Activated CD4-positive, alpha-beta memory T cell treated with anti-CD3 and anti-CD28 coated beads for 36 hours (primary cell): ENCODE data around the gene MAP6. TPM values are rescaled to one million over a fixed set of nuclear protein-coding genes. Genes with fewer than 3 reads are reported as not detected.

ENCODE experiments used
- CTCF ChIA-PET: fragments of 350-600 bp; sonication (Branson Sonifier 250); formaldehyde crosslinking; loops from one replicate; lab custom pipeline; 2021; ENCODE audit warnings: antibody characterized with exemption, inconsistent platforms; lab: Charles Lee
- POLR2A ChIA-PET: fragments of 350-600 bp; sonication (Branson Sonifier 250); formaldehyde crosslinking; loops from one replicate; lab custom pipeline; 2021; ENCODE audit warnings: antibody characterized with exemption; lab: Charles Lee
- DNase-seq: peaks from one replicate; pipeline ENCODE4 v3.0.0-alpha.2; 2020
- H3K27ac Mint-ChIP-seq: one replicate; pipeline ENCODE4 v1.8.0; 2021; ENCODE audit warnings: mixed read lengths
- H3K27me3 Mint-ChIP-seq: one replicate; pipeline ENCODE4 v1.8.0; 2021; ENCODE audit warnings: mixed read lengths
- H3K36me3 Mint-ChIP-seq: one replicate; pipeline ENCODE4 v1.8.0; 2021; ENCODE audit warnings: mixed read lengths
- H3K4me1 Mint-ChIP-seq: one replicate; pipeline ENCODE4 v1.8.0; 2021; ENCODE audit warnings: low read depth, mixed read lengths
- H3K4me3 Mint-ChIP-seq: one replicate; pipeline ENCODE4 v1.8.0; 2021; ENCODE audit warnings: mild to moderate bottlenecking, mixed read lengths
- H3K9me3 Mint-ChIP-seq: one replicate; pipeline ENCODE4 v1.8.0; 2021; ENCODE audit warnings: mixed read lengths
- intact Hi-C: fragments of 100-400 bp; cut with micrococcal nuclease; formaldehyde crosslinking; loops from one replicate; pipeline ENCODE4 v1.15.1; 2023
- total RNA-seq, 2 experiments: library from RNA; stranded (reverse); gene quantifications; one replicate each; pipeline ENCODE4 v1.2.3, GENCODE V29; 2021

Gene MAP6
- under 1 TPM in 1 of 2 experiments, not detected in 1; 0.05 TPM for total RNA-seq

GRCh38 chr11:75668451-75669297, at the start of gene MAP6:
MAP6 (minus strand) TSS chr11:75669038; CDS start chr11:75668369, 669 bp downstream.
- H3K4me1 Mint-ChIP-seq, result peaks cover 19% of the 10 kb centered on the region
- H3K27ac Mint-ChIP-seq, result no peak within 1 kb of the TSS
- peaks cover 64% of the 10 kb centered on the region for H3K27me3 Mint-ChIP-seq
- H3K9me3 Mint-ChIP-seq, result no peaks in the 10 kb centered on the region
- CTCF ChIA-PET, result no interaction called here
- peak within 1 kb of the TSS; percentile 76 for H3K4me3 Mint-ChIP-seq
- H3K36me3 Mint-ChIP-seq, result no peaks in the 10 kb centered on the region
- POLR2A ChIA-PET, result no interaction called here
- intact Hi-C loops, result loop anchor here (2.0 kb wide), 1 partner anchor 14 kb away; no protein-coding TSS in a partner anchor
- DNase-seq, result peak; percentile 46

GRCh38 chr11:75717608-75718418, 49.0 kb upstream of the MAP6 start, which contains the start of gene MOGAT2:
MOGAT2 (plus strand) TSS chr11:75717838; CDS start chr11:75717889, 51 bp downstream.
- Mint-ChIP-seq H3K36me3 (no peaks in the 10 kb centered on the region), H3K27me3 (no peaks in the 10 kb centered on the region), H3K4me3 (no peak within 1 kb of the TSS), H3K9me3 (no peaks in the 10 kb centered on the region), H3K27ac (no peak within 1 kb of the TSS), H3K4me1 (no peaks in the 10 kb centered on the region)
- ChIA-PET POLR2A (no interaction called here), CTCF (no interaction called here)
- intact Hi-C loops, result no loop called here
- no peak for DNase-seq

- no peak for DNase-seq
- H3K4me1 Mint-ChIP-seq, result no peaks in the 10 kb centered on the region
- intact Hi-C loops, result no loop called here
- H3K4me3 Mint-ChIP-seq, result no peak overlapping the region
- no peaks in the 10 kb centered on the region for H3K9me3 Mint-ChIP-seq
- H3K27me3 Mint-ChIP-seq, result no peaks in the 10 kb centered on the region
- no peak overlapping the region for H3K27ac Mint-ChIP-seq
- ChIA-PET POLR2A (no interaction called here), CTCF (no interaction called here)
- no peaks in the 10 kb centered on the region for H3K36me3 Mint-ChIP-seq
These were observed 47.8 kb upstream of the MAP6 start for GRCh38 chr11:75716659-75717058.

- Mint-ChIP-seq H3K4me3 (no peak overlapping the region), H3K27me3 (no peaks in the 10 kb centered on the region), H3K4me1 (no peaks in the 10 kb centered on the region), H3K27ac (no peak overlapping the region), H3K36me3 (no peaks in the 10 kb centered on the region), H3K9me3 (no peaks in the 10 kb centered on the region)
- CTCF ChIA-PET, result interaction anchor here (0.9 kb wide), 1 partner anchor 152 kb away, joined by 3 read pairs; no protein-coding TSS in a partner anchor
- POLR2A ChIA-PET, result no interaction called here
- intact Hi-C loops, result no loop called here
- DNase-seq, result no peak
These were observed 46.9 kb upstream of the MAP6 start for GRCh38 chr11:75715688-75716087.

- Mint-ChIP-seq H3K27ac (no peak overlapping the region), H3K27me3 (no peaks in the 10 kb centered on the region), H3K4me3 (no peak overlapping the region), H3K36me3 (no peaks in the 10 kb centered on the region), H3K9me3 (no peaks in the 10 kb centered on the region), H3K4me1 (no peaks in the 10 kb centered on the region)
- intact Hi-C loops, result no loop called here
- DNase-seq, result no peak
- CTCF ChIA-PET, result interaction anchor here (1.6 to 1.7 kb wide), 2 partner anchors 8 to 9 kb away, joined by 8 to 12 read pairs; no protein-coding TSS in a partner anchor
- POLR2A ChIA-PET, result no interaction called here
These were observed 45.4 kb upstream of the MAP6 start for GRCh38 chr11:75714211-75714610.

GRCh38 chr11:75706260-75706729, 37.5 kb upstream of the MAP6 start:
- Mint-ChIP-seq H3K9me3 (no peaks in the 10 kb centered on the region), H3K36me3 (no peaks in the 10 kb centered on the region), H3K4me1 (no peaks in the 10 kb centered on the region), H3K4me3 (no peak overlapping the region), H3K27ac (no peak overlapping the region), H3K27me3 (peaks cover 3% of the 10 kb centered on the region)
- ChIA-PET CTCF (interaction anchor here (0.5 to 3.1 kb wide), 49 partner anchors 8 to 553 kb away, joined by 3 to 25 read pairs (median 4); partner anchors contain the start of gene SERPINH1), POLR2A (no interaction called here)
- intact Hi-C loops, result no loop called here
- DNase-seq, result peak; percentile 76

GRCh38 chr11:75705541-75705940, 36.7 kb upstream of the MAP6 start:
- POLR2A ChIA-PET, result no interaction called here
- intact Hi-C loops, result no loop called here
- H3K9me3 Mint-ChIP-seq, result no peaks in the 10 kb centered on the region
- DNase-seq, result no peak
- peaks cover 3% of the 10 kb centered on the region for H3K27me3 Mint-ChIP-seq
- H3K4me3 Mint-ChIP-seq, result no peak overlapping the region
- H3K36me3 Mint-ChIP-seq, result no peaks in the 10 kb centered on the region
- H3K4me1 Mint-ChIP-seq, result no peaks in the 10 kb centered on the region
- no peak overlapping the region for H3K27ac Mint-ChIP-seq
- CTCF ChIA-PET, result interaction anchor here (0.6 to 3.1 kb wide), 47 partner anchors 8 to 554 kb away, joined by 3 to 25 read pairs (median 4); partner anchors contain the start of gene SERPINH1

- CTCF ChIA-PET, result no interaction called here
- Mint-ChIP-seq H3K27ac (no peak overlapping the region), H3K4me1 (no peaks in the 10 kb centered on the region), H3K36me3 (no peaks in the 10 kb centered on the region), H3K9me3 (no peaks in the 10 kb centered on the region), H3K27me3 (peaks cover 15% of the 10 kb centered on the region), H3K4me3 (no peak overlapping the region)
- DNase-seq, result no peak
- intact Hi-C loops, result no loop called here
- POLR2A ChIA-PET, result no interaction called here
These were observed 34.9 kb upstream of the MAP6 start for GRCh38 chr11:75703695-75704237.

- Mint-ChIP-seq H3K4me3 (no peak overlapping the region), H3K4me1 (no peaks in the 10 kb centered on the region), H3K27me3 (peaks cover 27% of the 10 kb centered on the region), H3K36me3 (no peaks in the 10 kb centered on the region), H3K27ac (no peak overlapping the region), H3K9me3 (no peaks in the 10 kb centered on the region)
- CTCF ChIA-PET, result no interaction called here
- POLR2A ChIA-PET, result no interaction called here
- intact Hi-C loops, result no loop called here
- no peak for DNase-seq
These were observed 32.1 kb upstream of the MAP6 start for GRCh38 chr11:75700940-75701339.

GRCh38 chr11:75697906-75698581, 29.2 kb upstream of the MAP6 start:
- no peaks in the 10 kb centered on the region for H3K4me1 Mint-ChIP-seq
- H3K9me3 Mint-ChIP-seq, result no peaks in the 10 kb centered on the region
- H3K27ac Mint-ChIP-seq, result no peak overlapping the region
- H3K27me3 Mint-ChIP-seq, result peaks cover 46% of the 10 kb centered on the region
- DNase-seq, result no peak
- H3K36me3 Mint-ChIP-seq, result no peaks in the 10 kb centered on the region
- no peak overlapping the region for H3K4me3 Mint-ChIP-seq
- POLR2A ChIA-PET, result no interaction called here
- intact Hi-C loops, result no loop called here
- CTCF ChIA-PET, result interaction anchor here (0.8 to 1.5 kb wide), 2 partner anchors 8 to 9 kb away, joined by 4 to 5 read pairs; no protein-coding TSS in a partner anchor

GRCh38 chr11:75691804-75692203, 23.0 kb upstream of the MAP6 start:
- CTCF ChIA-PET, result interaction anchor here (1.1 kb wide), 1 partner anchor 14 kb away, joined by 9 read pairs; no protein-coding TSS in a partner anchor

More at GRCh38 chr11:75691804-75692203, 23.0 kb upstream of the MAP6 start:
- no peak overlapping the region for H3K27ac Mint-ChIP-seq
- no peak overlapping the region for H3K4me3 Mint-ChIP-seq
- H3K9me3 Mint-ChIP-seq, result peaks cover under 1% of the 10 kb centered on the region
- DNase-seq, result no peak
- intact Hi-C loops, result no loop called here
- peaks cover 53% of the 10 kb centered on the region for H3K27me3 Mint-ChIP-seq
- H3K36me3 Mint-ChIP-seq, result no peaks in the 10 kb centered on the region
- POLR2A ChIA-PET, result no interaction called here
- peaks cover 11% of the 10 kb centered on the region for H3K4me1 Mint-ChIP-seq
